ENCODE data around the gene LST1. TPM values are rescaled to one million over a fixed set of nuclear protein-coding genes. Genes with fewer than 3 reads are reported as not detected.

The LST1 gene
- total RNA-seq, 1 donor: not detected

DNA sequence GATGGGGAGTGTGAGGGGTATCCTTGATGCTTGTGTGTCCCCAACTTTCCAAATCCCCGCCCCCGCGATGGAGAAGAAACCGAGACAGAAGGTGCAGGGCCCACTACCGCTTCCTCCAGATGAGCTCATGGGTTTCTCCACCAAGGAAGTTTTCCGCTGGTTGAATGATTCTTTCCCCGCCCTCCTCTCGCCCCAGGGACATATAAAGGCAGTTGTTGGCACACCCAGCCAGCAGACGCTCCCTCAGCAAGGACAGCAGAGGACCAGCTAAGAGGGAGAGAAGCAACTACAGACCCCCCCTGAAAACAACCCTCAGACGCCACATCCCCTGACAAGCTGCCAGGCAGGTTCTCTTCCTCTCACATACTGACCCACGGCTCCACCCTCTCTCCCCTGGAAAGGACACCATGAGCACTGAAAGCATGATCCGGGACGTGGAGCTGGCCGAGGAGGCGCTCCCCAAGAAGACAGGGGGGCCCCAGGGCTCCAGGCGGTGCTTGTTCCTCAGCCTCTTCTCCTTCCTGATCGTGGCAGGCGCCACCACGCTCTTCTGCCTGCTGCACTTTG is 10.7 kb upstream of the LST1 start, which contains the start of gene TNF:
Gene TNF (plus strand): TSS at position 231 of the 567 bp plus-strand sequence. CDS start 177 bp downstream, at position 408.
- Histone ChIP-seq H4K20me1 (ENCODE audit: insufficient read depth, low read length) (no peaks in the 10 kb centered on the region), H3K4me3 (ENCODE audit: insufficient read depth, low read length) (peak within 1 kb of the TSS; percentile 23), H3K36me3 (ENCODE audit: insufficient read depth, low read length) (no peaks in the 10 kb centered on the region), H3K4me1 (ENCODE audit: insufficient read depth, low read length) (peaks cover 3% of the 10 kb centered on the region), H3K4me2 (ENCODE audit: insufficient read depth, low read length) (peak within 1 kb of the TSS; percentile 30), H3K9me3 (ENCODE audit: low read depth, low read length) (no peaks in the 10 kb centered on the region), H3K79me2 (ENCODE audit: insufficient read depth, low read length) (no peaks in the 10 kb centered on the region), H2AFZ (ENCODE audit: low read length) (peak within 1 kb of the TSS; percentile 7), H3K27me3 (ENCODE audit: insufficient read depth, low read length) (no peaks in the 10 kb centered on the region), H3K27ac (ENCODE audit: low read depth, low read length) (no peak within 1 kb of the TSS)
- TF ChIP-seq, protein P1, sequence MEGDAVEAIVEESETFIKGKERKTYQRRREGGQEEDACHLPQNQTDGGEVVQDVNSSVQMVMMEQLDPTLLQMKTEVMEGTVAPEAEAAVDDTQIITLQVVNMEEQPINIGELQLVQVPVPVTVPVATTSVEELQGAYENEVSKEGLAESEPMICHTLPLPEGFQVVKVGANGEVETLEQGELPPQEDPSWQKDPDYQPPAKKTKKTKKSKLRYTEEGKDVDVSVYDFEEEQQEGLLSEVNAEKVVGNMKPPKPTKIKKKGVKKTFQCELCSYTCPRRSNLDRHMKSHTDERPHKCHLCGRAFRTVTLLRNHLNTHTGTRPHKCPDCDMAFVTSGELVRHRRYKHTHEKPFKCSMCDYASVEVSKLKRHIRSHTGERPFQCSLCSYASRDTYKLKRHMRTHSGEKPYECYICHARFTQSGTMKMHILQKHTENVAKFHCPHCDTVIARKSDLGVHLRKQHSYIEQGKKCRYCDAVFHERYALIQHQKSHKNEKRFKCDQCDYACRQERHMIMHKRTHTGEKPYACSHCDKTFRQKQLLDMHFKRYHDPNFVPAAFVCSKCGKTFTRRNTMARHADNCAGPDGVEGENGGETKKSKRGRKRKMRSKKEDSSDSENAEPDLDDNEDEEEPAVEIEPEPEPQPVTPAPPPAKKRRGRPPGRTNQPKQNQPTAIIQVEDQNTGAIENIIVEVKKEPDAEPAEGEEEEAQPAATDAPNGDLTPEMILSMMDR (IDR thresholded peaks at IDR 0.05; ENCODE audit: extremely low read depth, low read depth, low read length): no peak
- DNase-seq (ENCODE audit: insufficient read length, low spot score, missing footprints): peak; percentile 92

DNA sequence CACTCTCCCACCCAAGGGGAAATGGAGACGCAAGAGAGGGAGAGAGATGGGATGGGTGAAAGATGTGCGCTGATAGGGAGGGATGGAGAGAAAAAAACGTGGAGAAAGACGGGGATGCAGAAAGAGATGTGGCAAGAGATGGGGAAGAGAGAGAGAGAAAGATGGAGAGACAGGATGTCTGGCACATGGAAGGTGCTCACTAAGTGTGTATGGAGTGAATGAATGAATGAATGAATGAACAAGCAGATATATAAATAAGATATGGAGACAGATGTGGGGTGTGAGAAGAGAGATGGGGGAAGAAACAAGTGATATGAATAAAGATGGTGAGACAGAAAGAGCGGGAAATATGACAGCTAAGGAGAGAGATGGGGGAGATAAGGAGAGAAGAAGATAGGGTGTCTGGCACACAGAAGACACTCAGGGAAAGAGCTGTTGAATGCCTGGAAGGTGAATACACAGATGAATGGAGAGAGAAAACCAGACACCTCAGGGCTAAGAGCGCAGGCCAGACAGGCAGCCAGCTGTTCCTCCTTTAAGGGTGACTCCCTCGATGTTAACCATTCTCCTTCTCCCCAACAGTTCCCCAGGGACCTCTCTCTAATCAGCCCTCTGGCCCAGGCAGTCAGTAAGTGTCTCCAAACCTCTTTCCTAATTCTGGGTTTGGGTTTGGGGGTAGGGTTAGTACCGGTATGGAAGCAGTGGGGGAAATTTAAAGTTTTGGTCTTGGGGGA is 10.0 kb upstream of the LST1 start:
- Histone ChIP-seq H3K36me3 (ENCODE audit: insufficient read depth, low read length) (no peaks in the 10 kb centered on the region), H3K4me3 (ENCODE audit: insufficient read depth, low read length) (no peak overlapping the region), H3K4me2 (ENCODE audit: insufficient read depth, low read length) (no peak overlapping the region), H3K27me3 (ENCODE audit: insufficient read depth, low read length) (no peaks in the 10 kb centered on the region), H4K20me1 (ENCODE audit: insufficient read depth, low read length) (no peaks in the 10 kb centered on the region), H3K9me3 (ENCODE audit: low read depth, low read length) (no peaks in the 10 kb centered on the region), H3K4me1 (ENCODE audit: insufficient read depth, low read length) (peaks cover 6% of the 10 kb centered on the region), H3K79me2 (ENCODE audit: insufficient read depth, low read length) (no peaks in the 10 kb centered on the region), H2AFZ (ENCODE audit: low read length) (no peak overlapping the region), H3K27ac (ENCODE audit: low read depth, low read length) (no peak overlapping the region)
- TF ChIP-seq, protein P1 (IDR thresholded peaks at IDR 0.05; ENCODE audit: extremely low read depth, low read depth, low read length): no peak
- peak; percentile 79 for DNase-seq (ENCODE audit: insufficient read length, low spot score, missing footprints)

GRCh38 chr6:31576897-31577578 is 9.0 kb upstream of the LST1 start:
- TF ChIP-seq, protein P1 (IDR thresholded peaks at IDR 0.05; ENCODE audit: extremely low read depth, low read depth, low read length): no peak
- Histone ChIP-seq H3K9me3 (ENCODE audit: low read depth, low read length) (no peaks in the 10 kb centered on the region), H3K4me1 (ENCODE audit: insufficient read depth, low read length) (peaks cover 14% of the 10 kb centered on the region), H3K79me2 (ENCODE audit: insufficient read depth, low read length) (no peaks in the 10 kb centered on the region), H3K27me3 (ENCODE audit: insufficient read depth, low read length) (no peaks in the 10 kb centered on the region), H3K27ac (ENCODE audit: low read depth, low read length) (no peak overlapping the region), H3K36me3 (ENCODE audit: insufficient read depth, low read length) (no peaks in the 10 kb centered on the region), H2AFZ (ENCODE audit: low read length) (no peak overlapping the region), H3K4me2 (ENCODE audit: insufficient read depth, low read length) (no peak overlapping the region), H4K20me1 (ENCODE audit: insufficient read depth, low read length) (no peaks in the 10 kb centered on the region), H3K4me3 (ENCODE audit: insufficient read depth, low read length) (no peak overlapping the region)
- peak; percentile 36 for DNase-seq (ENCODE audit: insufficient read length, low spot score, missing footprints)

DNA sequence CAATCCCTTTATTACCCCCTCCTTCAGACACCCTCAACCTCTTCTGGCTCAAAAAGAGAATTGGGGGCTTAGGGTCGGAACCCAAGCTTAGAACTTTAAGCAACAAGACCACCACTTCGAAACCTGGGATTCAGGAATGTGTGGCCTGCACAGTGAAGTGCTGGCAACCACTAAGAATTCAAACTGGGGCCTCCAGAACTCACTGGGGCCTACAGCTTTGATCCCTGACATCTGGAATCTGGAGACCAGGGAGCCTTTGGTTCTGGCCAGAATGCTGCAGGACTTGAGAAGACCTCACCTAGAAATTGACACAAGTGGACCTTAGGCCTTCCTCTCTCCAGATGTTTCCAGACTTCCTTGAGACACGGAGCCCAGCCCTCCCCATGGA is 8.5 kb upstream of the LST1 start:
- Histone ChIP-seq H3K27ac (ENCODE audit: low read depth, low read length) (no peak overlapping the region), H4K20me1 (ENCODE audit: insufficient read depth, low read length) (no peaks in the 10 kb centered on the region), H3K79me2 (ENCODE audit: insufficient read depth, low read length) (no peaks in the 10 kb centered on the region), H3K9me3 (ENCODE audit: low read depth, low read length) (no peaks in the 10 kb centered on the region), H3K36me3 (ENCODE audit: insufficient read depth, low read length) (no peaks in the 10 kb centered on the region), H3K4me2 (ENCODE audit: insufficient read depth, low read length) (no peak overlapping the region), H2AFZ (ENCODE audit: low read length) (no peak overlapping the region), H3K4me1 (ENCODE audit: insufficient read depth, low read length) (peaks cover 14% of the 10 kb centered on the region), H3K4me3 (ENCODE audit: insufficient read depth, low read length) (no peak overlapping the region), H3K27me3 (ENCODE audit: insufficient read depth, low read length) (no peaks in the 10 kb centered on the region)
- TF ChIP-seq, protein P1 (IDR thresholded peaks at IDR 0.05; ENCODE audit: extremely low read depth, low read depth, low read length): no peak
- peak; percentile 48 for DNase-seq (ENCODE audit: insufficient read length, low spot score, missing footprints)

All from osteoblast (primary cell).